Peyer's patch (tissue), 4 donors: ENCODE data around the gene NFAT5.

Experiments
- POLR2A ChIP-seq, 2 donors: fragments of 450-650 bp; IDR thresholded peaks; one replicate each; pipeline ENCODE4 v1.5.1; 2017; ENCODE audit warnings: antibody characterized with exemption in 2 of 2, mild to moderate bottlenecking in 2 of 2, moderate library complexity in 2 of 2
- TF ChIP-seq, protein P1 (sequence below), 6 experiments: fragments of 450-650 bp in 4 of 6; fragments of 200-600 bp in 2 of 6; sonication (generic) in 1 of 6; IDR thresholded peaks; one replicate each; pipeline ENCODE4 v1.5.1; 2017 to 2019; ENCODE audit warnings: antibody characterized with exemption in 6 of 6, mild to moderate bottlenecking in 3 of 6, moderate library complexity in 1 of 6

DNA sequence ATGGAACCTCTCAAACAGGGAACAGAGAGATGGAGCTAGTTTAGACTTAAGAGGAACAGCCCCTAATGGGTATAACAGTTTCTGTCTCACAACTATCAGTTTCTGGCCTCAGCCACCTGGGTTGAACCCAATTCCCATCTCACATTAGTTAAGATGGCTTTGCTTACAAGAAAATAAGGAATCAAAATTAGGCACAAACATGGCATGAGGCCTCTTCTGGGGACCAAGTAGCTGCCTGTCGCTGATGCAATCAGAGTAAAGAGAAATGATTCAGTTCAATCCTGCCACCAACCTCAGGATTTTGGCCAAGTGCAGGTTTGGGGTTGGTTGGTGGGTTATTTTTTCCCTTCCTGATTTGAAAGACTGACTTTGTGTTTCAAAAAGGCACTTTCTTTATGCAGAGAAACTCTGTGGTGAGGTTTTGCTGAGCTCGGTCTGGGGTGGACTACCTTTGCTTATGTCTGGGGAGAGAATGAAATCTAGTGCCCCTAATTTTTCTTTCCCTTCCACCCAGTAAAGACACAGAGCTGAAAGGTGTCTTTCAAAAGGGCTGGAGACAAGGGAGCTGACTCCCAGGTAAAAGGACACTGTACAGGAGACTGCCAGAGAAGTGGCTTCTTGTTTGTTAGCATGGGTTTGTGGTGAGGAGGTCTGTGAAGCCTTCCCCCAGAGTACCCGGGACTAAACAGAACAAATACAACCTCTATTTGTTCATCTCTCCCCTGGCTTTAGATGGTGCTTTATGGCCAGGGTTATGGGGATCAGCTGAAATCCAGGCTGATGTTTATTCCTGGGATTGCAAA lies 44.8 kb upstream of the NFAT5 start:
- TF ChIP-seq, protein P1, sequence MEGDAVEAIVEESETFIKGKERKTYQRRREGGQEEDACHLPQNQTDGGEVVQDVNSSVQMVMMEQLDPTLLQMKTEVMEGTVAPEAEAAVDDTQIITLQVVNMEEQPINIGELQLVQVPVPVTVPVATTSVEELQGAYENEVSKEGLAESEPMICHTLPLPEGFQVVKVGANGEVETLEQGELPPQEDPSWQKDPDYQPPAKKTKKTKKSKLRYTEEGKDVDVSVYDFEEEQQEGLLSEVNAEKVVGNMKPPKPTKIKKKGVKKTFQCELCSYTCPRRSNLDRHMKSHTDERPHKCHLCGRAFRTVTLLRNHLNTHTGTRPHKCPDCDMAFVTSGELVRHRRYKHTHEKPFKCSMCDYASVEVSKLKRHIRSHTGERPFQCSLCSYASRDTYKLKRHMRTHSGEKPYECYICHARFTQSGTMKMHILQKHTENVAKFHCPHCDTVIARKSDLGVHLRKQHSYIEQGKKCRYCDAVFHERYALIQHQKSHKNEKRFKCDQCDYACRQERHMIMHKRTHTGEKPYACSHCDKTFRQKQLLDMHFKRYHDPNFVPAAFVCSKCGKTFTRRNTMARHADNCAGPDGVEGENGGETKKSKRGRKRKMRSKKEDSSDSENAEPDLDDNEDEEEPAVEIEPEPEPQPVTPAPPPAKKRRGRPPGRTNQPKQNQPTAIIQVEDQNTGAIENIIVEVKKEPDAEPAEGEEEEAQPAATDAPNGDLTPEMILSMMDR (IDR thresholded peaks at IDR 0.05): no peak
- TF ChIP-seq POLR2A (IDR thresholded peaks at IDR 0.05): no peak
